GM18861 (cell line): ENCODE data around the gene FOXA2.
"Not testable (repeated sequence)": the region's sequence is repeated elsewhere in the genome, so short reads cannot be mapped to it uniquely, and the experiment has no call there.

Experiments
- ATAC-seq: cut with Tn5 transposase; IDR thresholded peaks from one replicate; pipeline ENCODE4 v1.9.1; 2021; ENCODE audit not compliant: unreplicated experiment

FOXA2 gene

GRCh38 chr20:22584522-22584921 is at the start of gene FOXA2:
Gene FOXA2, minus strand, starts transcription at chr20:22584572. Its CDS starts 294 bp downstream, at chr20:22584278.
- ATAC-seq: no peak

- no peak for ATAC-seq
Observed at GRCh38 chr20:22630701-22631100, 46.3 kb upstream of the FOXA2 start.

GRCh38 chr20:22629927-22630326 is 45.6 kb upstream of the FOXA2 start:
- ATAC-seq: no peak

- ATAC-seq: no peak
Observed at GRCh38 chr20:22629447-22629846, 45.1 kb upstream of the FOXA2 start.

- no peak for ATAC-seq
Observed at GRCh38 chr20:22626496-22626895, 42.1 kb upstream of the FOXA2 start.

- ATAC-seq: no peak
Observed at GRCh38 chr20:22623211-22623610, 38.8 kb upstream of the FOXA2 start.

- no peak for ATAC-seq
Observed at GRCh38 chr20:22620342-22620741, 36.0 kb upstream of the FOXA2 start.

GRCh38 chr20:22619806-22620205 is 35.4 kb upstream of the FOXA2 start:
- no peak for ATAC-seq

GRCh38 chr20:22619272-22619671 is 34.9 kb upstream of the FOXA2 start:
- ATAC-seq: no peak

- no peak for ATAC-seq
Observed at GRCh38 chr20:22617160-22617559, 32.8 kb upstream of the FOXA2 start.

GRCh38 chr20:22616551-22616950 is 32.2 kb upstream of the FOXA2 start:
- ATAC-seq: no peak

- ATAC-seq: no peak
Observed at GRCh38 chr20:22615425-22615824, 31.1 kb upstream of the FOXA2 start.

- ATAC-seq: no peak
Observed at GRCh38 chr20:22611636-22612035, 27.3 kb upstream of the FOXA2 start.

- no peak for ATAC-seq
Observed at GRCh38 chr20:22607695-22608094, 23.3 kb upstream of the FOXA2 start.

GRCh38 chr20:22604815-22605214 is 20.4 kb upstream of the FOXA2 start:
- no peak for ATAC-seq

GRCh38 chr20:22601361-22602141 is 17.2 kb upstream of the FOXA2 start:
- ATAC-seq: no peak

GRCh38 chr20:22599258-22599657 is 14.9 kb upstream of the FOXA2 start:
- not testable (repeated sequence) for ATAC-seq

- no peak for ATAC-seq
Observed at GRCh38 chr20:22597303-22597702, 12.9 kb upstream of the FOXA2 start.

- no peak for ATAC-seq
Observed at GRCh38 chr20:22590662-22591061, 6.3 kb upstream of the FOXA2 start.

- no peak for ATAC-seq
Observed at GRCh38 chr20:22586645-22587310, 2.4 kb upstream of the FOXA2 start.

- no peak for ATAC-seq
Observed at GRCh38 chr20:22585786-22586493, 1.6 kb upstream of the FOXA2 start.
